Breast epithelium (tissue), 3 donors: Measurements from ENCODE around the gene RBM4.

Source experiments
- CTCF ChIP-seq, 3 donors: fragments of 450-650 bp; IDR thresholded peaks; one replicate each; pipeline ENCODE4 v1.5.1; 2016 to 2017; ENCODE audit warnings: antibody characterized with exemption in 3 of 3, mild to moderate bottlenecking in 3 of 3, moderate library complexity in 3 of 3
- POLR2A ChIP-seq: fragments of 450-650 bp; IDR thresholded peaks from one replicate; pipeline ENCODE4 v1.6.1; 2016; ENCODE audit warnings: antibody characterized with exemption, mild to moderate bottlenecking, moderate library complexity
- POLR2AphosphoS5 ChIP-seq, 3 donors: sonication (generic); formaldehyde crosslinking; IDR thresholded peaks; one replicate each; pipeline ENCODE4 v1.6.1; 2017; ENCODE audit warnings: antibody characterized with exemption in 3 of 3

GRCh38 chr11:66688561-66689534 lies 50.3 kb downstream of the RBM4 start:
- TF ChIP-seq POLR2A (no peak), CTCF (IDR thresholded peaks at IDR 0.05) (no peak), POLR2AphosphoS5 (IDR thresholded peaks at IDR 0.05) (no peak)
